Karpas-422 (cell line): ENCODE data around the gene TMEM59L. TPM values are rescaled to one million over a fixed set of nuclear protein-coding genes. Genes with fewer than 3 reads are reported as not detected.

Experiments used
- small RNA-seq: library from RNA; depleted of rRNA; stranded (forward); fragments of <200 nt; gene quantifications from one replicate; pipeline ENCODE3, GENCODE V24; 2014
- total RNA-seq: library from RNA; depleted of rRNA; stranded (reverse); fragments of >200 nt; shearing (Covaris generic); gene quantifications from 2 replicates; pipeline ENCODE4 v1.2.3, GENCODE V29; 2014; ENCODE audit warnings: low replicate concordance; rRNA removed

Gene TMEM59L
- total RNA-seq, 1 experiment from 2014 or later = 2.5 TPM

Small RNA genes lying within 50 kb of the gene (small RNA-seq; reads per million reads assigned to genes)
- not detected for gene RN7SL155P

Other genes with a start within 250 kb of the TMEM59L start
- gene GDF15, start 226.7 kb upstream of the TMEM59L start, total RNA-seq = 0.97 TPM in 1 of 2 replicates, not detected in the other
- 1.6 and 2.2 TPM in 2 replicates for gene LRRC25, start 215.2 kb upstream of the TMEM59L start, total RNA-seq
- 22.5 and 73.2 TPM in 2 replicates for gene SSBP4, start 193.5 kb upstream of the TMEM59L start, total RNA-seq
- 4.1 and 10.0 TPM in 2 replicates for gene ISYNA1, start 174.7 kb upstream of the TMEM59L start, total RNA-seq
- 10.9 and 14.8 TPM in 2 replicates for gene ELL, start 90.8 kb upstream of the TMEM59L start, total RNA-seq
- gene FKBP8, start 69.3 kb upstream of the TMEM59L start, total RNA-seq = 92.6 and 255 TPM in 2 replicates
- 103 and 128 TPM in 2 replicates for gene KXD1, start 55.0 kb upstream of the TMEM59L start, total RNA-seq
- 881 and 1,597 TPM in 2 replicates for gene UBA52, start 41.0 kb upstream of the TMEM59L start, total RNA-seq
- gene REX1BD, start 24.1 kb upstream of the TMEM59L start, total RNA-seq = 45.7 and 76.8 TPM in 2 replicates
- gene CRLF1, start 6.1 kb upstream of the TMEM59L start, total RNA-seq = 3.0 TPM in 1 of 2 replicates, not detected in the other
- gene KLHL26, start 24.2 kb downstream of the TMEM59L start, total RNA-seq = 3.7 and 4.0 TPM in 2 replicates
- gene CRTC1, start 70.8 kb downstream of the TMEM59L start, total RNA-seq = 3.7 and 5.5 TPM in 2 replicates
- gene COMP, start 178.4 kb downstream of the TMEM59L start, total RNA-seq = not detected in 2 replicates
- gene UPF1, start 219.1 kb downstream of the TMEM59L start, total RNA-seq = 30.6 and 85.5 TPM in 2 replicates